GM18951 (cell line): Measurements from ENCODE around the gene SNX11.

Experiments used
- POLR2A ChIP-seq: IDR thresholded peaks from 4 replicates; pipeline ENCODE4 v1.6.1; 2011; ENCODE audit warnings: mild to moderate bottlenecking; ENCODE audit not compliant: insufficient read length, insufficient read depth; ENCODE audit errors: extremely low read depth
- in situ Hi-C: fragments of 300-500 bp; cut with MboI; formaldehyde crosslinking; loops from one replicate; pipeline ENCODE4 v1.12.0; 2022; ENCODE audit warnings: low sequenced_read_pairs, mixed read lengths, inconsistent platforms; ENCODE audit not compliant: unreplicated experiment

The SNX11 gene

GRCh38 chr17:48131216-48131824 lies 23.8 kb downstream of the SNX11 start:
- no peak for TF ChIP-seq POLR2A
- in situ Hi-C loops, result loop anchor here (10.0 kb wide), 1 partner anchor 97 kb away; the partner anchor contains the start of gene COPZ2

GRCh38 chr17:48132385-48132784 lies 24.8 kb downstream of the SNX11 start:
- TF ChIP-seq POLR2A, result no peak
- in situ Hi-C loops, result loop anchor here (10.0 kb wide), 1 partner anchor 98 kb away; the partner anchor contains the start of gene COPZ2

- in situ Hi-C loops, result loop anchor here (10.0 kb wide), 1 partner anchor 100 kb away; the partner anchor contains the start of gene COPZ2
- no peak for TF ChIP-seq POLR2A
These were observed 27.4 kb downstream of the SNX11 start for GRCh38 chr17:48134912-48135480.

- TF ChIP-seq POLR2A, result no peak
- in situ Hi-C loops, result loop anchor here (10.0 kb wide), 1 partner anchor 103 kb away; the partner anchor contains the start of gene COPZ2
These were observed 30.1 kb downstream of the SNX11 start for GRCh38 chr17:48137656-48138055.

- TF ChIP-seq POLR2A, result no peak
- in situ Hi-C loops, result loop anchor here (10.0 kb wide), 1 partner anchor 105 kb away; the partner anchor contains the start of gene COPZ2
These were observed 32.4 kb downstream of the SNX11 start for GRCh38 chr17:48139944-48140343.

GRCh38 chr17:48143629-48144028 lies 36.1 kb downstream of the SNX11 start:
- no peak for TF ChIP-seq POLR2A
- in situ Hi-C loops, result no loop called here

GRCh38 chr17:48144231-48144630 lies 36.7 kb downstream of the SNX11 start:
- in situ Hi-C loops, result no loop called here
- no peak for TF ChIP-seq POLR2A

- no peak for TF ChIP-seq POLR2A
- in situ Hi-C loops, result no loop called here
These were observed 37.6 kb downstream of the SNX11 start for GRCh38 chr17:48144976-48145798.

- no peak for TF ChIP-seq POLR2A
- in situ Hi-C loops, result no loop called here
These were observed 40.6 kb downstream of the SNX11 start for GRCh38 chr17:48148029-48148770.

- TF ChIP-seq POLR2A, result no peak
- in situ Hi-C loops, result no loop called here
These were observed 41.6 kb downstream of the SNX11 start for GRCh38 chr17:48148854-48149786.

- TF ChIP-seq POLR2A, result no peak
- in situ Hi-C loops, result no loop called here
These were observed 42.4 kb downstream of the SNX11 start for GRCh38 chr17:48149787-48150463.
